HCT116 (cell line): ENCODE measurements around the gene PROSER2. TPM values are rescaled to one million over a fixed set of nuclear protein-coding genes. Genes with fewer than 3 reads are reported as not detected.
A peak's percentile ranks its signal among the peaks of the same experiment; 100 is the strongest.

Experiments used
- ATAC-seq: fragments of 200-7000 bp; cut with Tn5 transposase; 2 replicates; pipeline ENCODE4 v1.9.1; 2020; ENCODE audit warnings: mild to moderate bottlenecking, moderate library complexity
- BruUV-seq: library from RNA; stranded (reverse); fragments of 400-500 nt; replicated peaks from 2 replicates; lab custom pipeline; 2021; lab: Mats Ljungman, UMichigan
- CTCF ChIA-PET: fragments of 300-600 bp; sonication (Branson Sonifier 250); formaldehyde crosslinking; loops from one replicate; lab custom pipeline; 2021; ENCODE audit warnings: antibody characterized with exemption; lab: Charles Lee
- POLR2A ChIA-PET: fragments of 300-600, 350-600 bp; sonication (Branson Sonifier 250); formaldehyde crosslinking; loops from one replicate; lab custom pipeline; 2021; ENCODE audit warnings: antibody characterized with exemption; lab: Charles Lee
- RAD21 ChIA-PET, 2 experiments: fragments of 300-600 bp; sonication (Branson Sonifier 250); formaldehyde crosslinking; loops; one replicate each; lab custom pipeline; 2023; ENCODE audit warnings: low total read pairs in 2 of 2; ENCODE audit not compliant: uncharacterized antibody in 2 of 2, unreplicated experiment in 2 of 2, low non-redundant PET in 1 of 2; lab: Charles Lee
- DNase-seq: peaks from one replicate; pipeline ENCODE4 v3.0.0-alpha.2; 2010; ENCODE audit warnings: low read depth, low spot score
- H2AFZ ChIP-seq: fragments of 200-600 bp; shearing (Covaris generic), sonication (generic); 2 replicates; pipeline ENCODE4 v1.6.1; 2017; ENCODE audit warnings: low read depth, mixed run types, mixed read lengths, antibody characterized with exemption, low read length; ENCODE audit not compliant: poor library complexity, severe bottlenecking
- H3K27ac ChIP-seq: 2 replicates; pipeline ENCODE4 v1.5.1; 2012; ENCODE audit warnings: low read depth, low read length
- H3K27me3 ChIP-seq: fragments of 200-600 bp; sonication (generic); 2 replicates; pipeline ENCODE4 v1.6.1; 2016; ENCODE audit warnings: mixed run types, low read length, mixed read lengths; ENCODE audit not compliant: insufficient read depth
- H3K36me3 ChIP-seq, 2 experiments: fragments of 200-500 bp in 1 of 2; fragments of 200-600 bp in 1 of 2; sonication (Bioruptor generic) in 1 of 2; sonication (generic) in 1 of 2; 2 replicates each; pipeline versions ENCODE4 v1.5.1 to v1.6.1; 2014 to 2016; ENCODE audit warnings: low read length in 2 of 2, inconsistent platforms in 1 of 2, mixed read lengths in 1 of 2, mixed run types in 1 of 2; ENCODE audit not compliant: insufficient read depth in 2 of 2, control insufficient read depth in 1 of 2
- H3K4me1 ChIP-seq, 2 experiments: fragments of 200-600 bp in 1 of 2; sonication (generic) in 1 of 2; 2 replicates each; pipeline versions ENCODE4 v1.5.1 to v1.6.1; 2012 to 2017; ENCODE audit warnings: low read length in 2 of 2, inconsistent platforms in 1 of 2, mild to moderate bottlenecking in 1 of 2, mixed read lengths in 1 of 2, mixed run types in 1 of 2, moderate library complexity in 1 of 2; ENCODE audit not compliant: insufficient read depth in 2 of 2, control insufficient read depth in 1 of 2
- H3K4me2 ChIP-seq: fragments of 200-600 bp; sonication (generic); 2 replicates; pipeline ENCODE4 v1.6.1; 2017; ENCODE audit warnings: mixed run types, low read length, mixed read lengths
- H3K4me3 ChIP-seq, 2 experiments: fragments of 200-600 bp in 1 of 2; sonication (generic) in 1 of 2; replicated peaks in 1 of 2; 2 replicates each; pipeline ENCODE4 v1.5.1; 2011 to 2016; ENCODE audit warnings: low read length in 2 of 2, control low read depth in 1 of 2, low read depth in 1 of 2, mild to moderate bottlenecking in 1 of 2, mixed read lengths in 1 of 2, mixed run types in 1 of 2
- H3K79me2 ChIP-seq: fragments of 200-600 bp; sonication (generic); 2 replicates; pipeline ENCODE4 v1.6.1; 2017; ENCODE audit warnings: mild to moderate bottlenecking, mixed run types, low read length, moderate library complexity, mixed read lengths; ENCODE audit not compliant: insufficient read depth
- H3K9ac ChIP-seq: fragments of 200-600 bp; sonication (generic); 2 replicates; pipeline ENCODE4 v1.6.1; 2016; ENCODE audit warnings: low read length, mixed read lengths
- H3K9me2 ChIP-seq: fragments of 200-600 bp; sonication (generic), shearing (Covaris generic); 2 replicates; pipeline ENCODE4 v1.6.1; 2017; ENCODE audit warnings: mixed run types, mild to moderate bottlenecking, moderate library complexity; ENCODE audit not compliant: insufficient read depth
- H3K9me3 ChIP-seq, 2 experiments: fragments of 200-500 bp in 1 of 2; fragments of 200-600 bp in 1 of 2; sonication (Bioruptor generic) in 1 of 2; sonication (generic) in 1 of 2; 2 replicates each; pipeline ENCODE4 v1.6.1; 2014 to 2017; ENCODE audit warnings: low read length in 2 of 2, mixed read lengths in 2 of 2, inconsistent platforms in 1 of 2, low read depth in 1 of 2, mild to moderate bottlenecking in 1 of 2, mixed run types in 1 of 2, moderate library complexity in 1 of 2; ENCODE audit not compliant: control insufficient read depth in 1 of 2, insufficient read depth in 1 of 2
- H4K20me1 ChIP-seq: fragments of 200-600 bp; sonication (generic), shearing (Covaris generic); 2 replicates; pipeline ENCODE4 v1.6.1; 2017; ENCODE audit warnings: mixed run types, mild to moderate bottlenecking, moderate library complexity; ENCODE audit not compliant: insufficient read depth
- CEBPB ChIP-seq: IDR thresholded peaks from 2 replicates; pipeline ENCODE4 v1.6.1; 2012; ENCODE audit warnings: low read depth
- EGR1 ChIP-seq: IDR thresholded peaks from 2 replicates; pipeline ENCODE4 v1.6.1; 2012; ENCODE audit warnings: low read depth
- EZH2 ChIP-seq: fragments of 200-600 bp; sonication (generic); IDR thresholded peaks from 2 replicates; pipeline ENCODE4 v1.6.1; 2017; ENCODE audit warnings: antibody characterized with exemption, mixed run types
- EZH2phosphoT487 ChIP-seq: fragments of 200-600 bp; IDR thresholded peaks from 2 replicates; pipeline ENCODE4 v1.6.1; 2018; ENCODE audit warnings: antibody characterized with exemption, borderline replicate concordance
- POLR2AphosphoS5 ChIP-seq: IDR thresholded peaks from 2 replicates; pipeline ENCODE4 v1.6.1; 2011; ENCODE audit warnings: mild to moderate bottlenecking, low read depth, low read length, moderate library complexity
- RAD21 ChIP-seq: IDR thresholded peaks from 2 replicates; pipeline ENCODE4 v1.6.1; 2012; ENCODE audit warnings: low read depth, mild to moderate bottlenecking
- SRF ChIP-seq: IDR thresholded peaks from 2 replicates; pipeline ENCODE4 v1.6.1; 2012; ENCODE audit warnings: low read depth
- TCF7L2 ChIP-seq: IDR thresholded peaks from 2 replicates; pipeline ENCODE4 v1.7.0; 2011; ENCODE audit warnings: borderline replicate concordance, inconsistent platforms; ENCODE audit not compliant: insufficient read depth, insufficient read length; ENCODE audit errors: extremely low read depth
- YY1 ChIP-seq: IDR thresholded peaks from 2 replicates; pipeline ENCODE4 v1.6.1; 2011; ENCODE audit warnings: low read length, low read depth, moderate library complexity, mild to moderate bottlenecking; ENCODE audit not compliant: insufficient replicate concordance; ENCODE audit errors: extremely low read depth
- ZFX ChIP-seq: fragments of 450-650 bp; IDR thresholded peaks from 2 replicates; pipeline ENCODE4 v1.6.1; 2017
- ZNF274 ChIP-seq: fragments of 200-500 bp; sonication (Bioruptor generic); IDR thresholded peaks from 2 replicates; pipeline ENCODE4 v1.6.1; 2014; ENCODE audit warnings: mild to moderate bottlenecking, low read depth, low read length, inconsistent platforms
- intact Hi-C: fragments of 100-400 bp; cut with micrococcal nuclease; formaldehyde crosslinking; loops from 2 replicates; pipeline ENCODE4 v1.10.0; 2022
- total RNA-seq: library from RNA; stranded (reverse); gene quantifications from one replicate; pipeline ENCODE4 v1.2.1, GENCODE V29; 2021; ENCODE audit not compliant: unreplicated experiment
- TF ChIP-seq, protein P1 (sequence below): IDR thresholded peaks from 2 replicates; pipeline ENCODE4 v1.6.1; 2012

Gene PROSER2
- total RNA-seq, 1 experiment from 2014 or later = 46.2 TPM

DNA sequence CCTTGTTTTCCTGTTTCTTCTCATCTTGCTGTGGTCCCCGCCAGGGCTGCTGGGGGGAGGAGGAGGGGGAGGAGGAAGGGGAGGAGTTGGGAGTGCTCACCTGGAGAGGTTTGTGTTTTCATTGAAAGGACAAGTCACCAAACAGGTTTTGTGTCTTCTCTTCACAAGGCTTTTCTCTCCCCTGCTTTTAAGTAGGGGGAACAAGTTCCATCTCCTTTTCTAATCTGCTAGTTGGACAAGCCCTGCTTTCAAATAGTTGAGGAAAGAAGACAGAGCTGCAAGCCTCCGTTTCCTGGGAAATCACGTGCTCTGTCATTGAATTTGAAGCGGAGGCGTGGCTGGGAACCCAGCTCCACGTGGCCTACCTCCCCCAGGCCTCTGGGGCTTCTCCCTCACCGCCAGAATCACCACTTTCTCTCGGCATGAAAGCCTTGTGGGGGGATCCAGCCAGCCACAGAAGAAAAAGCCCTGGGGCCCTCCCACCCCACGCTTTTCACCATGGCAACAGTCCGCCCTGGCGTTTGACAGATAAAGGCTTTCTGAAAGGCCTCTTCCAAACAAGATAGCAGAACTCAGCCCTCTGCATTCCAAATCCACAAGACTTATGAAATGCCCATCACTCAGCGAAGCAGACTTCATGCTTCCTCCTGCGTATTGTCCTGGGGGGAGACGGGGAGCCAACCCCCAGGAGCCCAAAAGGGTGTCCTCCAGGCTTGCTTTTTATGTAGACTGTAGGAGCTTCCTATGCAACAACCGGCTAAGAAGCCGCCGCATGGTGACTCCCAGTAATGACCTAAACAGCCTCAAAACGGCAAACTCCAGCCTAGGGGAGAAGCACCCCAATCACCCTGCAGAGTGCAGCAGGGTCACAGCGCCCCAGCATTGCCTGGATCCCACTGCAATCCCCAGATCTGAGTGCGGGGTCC, 51.7 kb downstream of the PROSER2 start:
- H3K4me3 ChIP-seq = peak overlapping the region in 1 of 2 experiments; percentile 6; a peak in 1 of 4 replicates
- TF ChIP-seq EZH2 (no peak), ZFX (0 out of 2 replicates have a peak, but pooled peaks have one; percentile 22)
- TF ChIP-seq, all 23 proteins: peak for 1
- peaks cover 39 to 66% of the 10 kb centered on the region in 2 experiments for H3K4me1 ChIP-seq
- no peaks in the 10 kb centered on the region for H3K36me3 ChIP-seq
- peak overlapping the region; percentile 86 for H3K27ac ChIP-seq
- no peaks in the 10 kb centered on the region for H4K20me1 ChIP-seq
- no peak overlapping the region for H2AFZ ChIP-seq
- intact Hi-C loops = no loop called here
- DNase-seq (peak; percentile 53), ATAC-seq (peak; percentile 41)
- H3K9me2 ChIP-seq = no peaks in the 10 kb centered on the region
- POLR2A ChIA-PET = interaction anchor here (0.7 to 1.5 kb wide), 3 partner anchors 31 to 118 kb away, joined by 3 to 4 read pairs (median 3); no protein-coding TSS in a partner anchor
- CTCF ChIA-PET = interaction anchor here (0.9 kb wide), 1 partner anchor 111 kb away, joined by 3 read pairs; no protein-coding TSS in a partner anchor
- RAD21 ChIA-PET = no interaction called here
- H3K79me2 ChIP-seq = no peaks in the 10 kb centered on the region
- no TSS peak for BruUV-seq
- no peaks in the 10 kb centered on the region for H3K9me3 ChIP-seq
- H3K4me2 ChIP-seq = peak overlapping the region; percentile 59
- peak overlapping the region; percentile 77 for H3K9ac ChIP-seq
- no peaks in the 10 kb centered on the region for H3K27me3 ChIP-seq

- H3K27me3 ChIP-seq = no peaks in the 10 kb centered on the region
- H2AFZ ChIP-seq = no peak overlapping the region
- ATAC-seq (peak; percentile 84), DNase-seq (peak; percentile 88)
- ChIA-PET CTCF (interaction anchor here (1.0 kb wide), 1 partner anchor 10 kb away, joined by 3 read pairs; no protein-coding TSS in a partner anchor), RAD21 (no interaction called here), POLR2A (interaction anchor here (0.8 to 1.5 kb wide), 7 partner anchors 10 to 252 kb away, joined by 3 to 5 read pairs (median 3); no protein-coding TSS in a partner anchor)
- H3K9me2 ChIP-seq = no peaks in the 10 kb centered on the region
- H3K4me1 ChIP-seq = peaks cover 44 to 75% of the 10 kb centered on the region in 2 experiments
- BruUV-seq = TSS peak; percentile 69
- peak overlapping the region; percentile 59 for H3K4me2 ChIP-seq
- no peaks in the 10 kb centered on the region for H4K20me1 ChIP-seq
- peak overlapping the region in 1 of 2 experiments; percentile 6; a peak in 1 of 4 replicates for H3K4me3 ChIP-seq
- H3K27ac ChIP-seq = peak overlapping the region; percentile 86
- intact Hi-C loops = no loop called here
- H3K9me3 ChIP-seq = no peaks in the 10 kb centered on the region
- H3K79me2 ChIP-seq = no peaks in the 10 kb centered on the region
- H3K9ac ChIP-seq = peak overlapping the region; percentile 77
- H3K36me3 ChIP-seq = no peaks in the 10 kb centered on the region
- TF ChIP-seq EZH2phosphoT487 = no peak
- TF ChIP-seq, protein P1, sequence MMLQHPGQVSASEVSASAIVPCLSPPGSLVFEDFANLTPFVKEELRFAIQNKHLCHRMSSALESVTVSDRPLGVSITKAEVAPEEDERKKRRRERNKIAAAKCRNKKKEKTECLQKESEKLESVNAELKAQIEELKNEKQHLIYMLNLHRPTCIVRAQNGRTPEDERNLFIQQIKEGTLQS = no peak
- TF ChIP-seq ZNF274 = no peak
- no peak for TF ChIP-seq SRF
- TF ChIP-seq RAD21 = no peak
- TF ChIP-seq YY1 = peak; percentile 54
- TF ChIP-seq TCF7L2 = peak; percentile 14
- no peak for TF ChIP-seq EZH2
- TF ChIP-seq POLR2AphosphoS5 = peak; percentile 73
- no peak for TF ChIP-seq CEBPB
- no peak for TF ChIP-seq EGR1
- TF ChIP-seq ZFX = peak; percentile 50; the same call in 1 of the 2 replicates
Measured at GRCh38 chr10:11875494-11876281, 52.5 kb downstream of the PROSER2 start.
